DMS53 (cell line): ENCODE measurements around the gene PRR7.

ENCODE experiments used
- DNase-seq: peaks from one replicate; lab custom pipeline; 2025; lab: John Stamatoyannopoulos, UW

The PRR7 gene

DNA sequence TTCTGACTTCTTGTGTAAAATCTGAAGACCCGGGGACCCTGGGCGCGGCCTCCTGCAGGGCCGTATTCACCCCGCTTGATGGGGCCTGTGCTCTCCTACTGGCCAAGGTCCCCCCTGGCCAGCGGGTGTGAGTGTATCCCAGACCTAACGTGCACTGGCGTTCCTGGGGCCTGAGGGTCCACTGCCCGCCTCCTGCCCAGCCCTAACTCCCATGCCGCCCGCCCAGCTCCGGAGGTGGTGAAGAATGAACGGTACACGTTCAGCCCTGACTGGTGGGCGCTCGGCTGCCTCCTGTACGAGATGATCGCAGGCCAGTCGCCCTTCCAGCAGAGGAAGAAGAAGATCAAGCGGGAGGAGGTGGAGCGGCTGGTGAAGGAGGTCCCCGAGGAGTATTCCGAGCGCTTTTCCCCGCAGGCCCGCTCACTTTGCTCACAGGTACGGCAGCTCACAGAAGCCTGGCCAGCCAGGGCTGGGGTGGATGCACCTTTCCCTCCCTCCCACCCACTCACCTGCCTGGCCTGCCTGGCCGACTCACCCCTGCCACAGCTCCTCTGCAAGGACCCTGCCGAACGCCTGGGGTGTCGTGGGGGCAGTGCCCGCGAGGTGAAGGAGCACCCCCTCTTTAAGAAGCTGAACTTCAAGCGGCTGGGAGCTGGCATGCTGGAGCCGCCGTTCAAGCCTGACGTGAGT is 10.6 kb upstream of the PRR7 start:
- DNase-seq = no peak

DNA sequence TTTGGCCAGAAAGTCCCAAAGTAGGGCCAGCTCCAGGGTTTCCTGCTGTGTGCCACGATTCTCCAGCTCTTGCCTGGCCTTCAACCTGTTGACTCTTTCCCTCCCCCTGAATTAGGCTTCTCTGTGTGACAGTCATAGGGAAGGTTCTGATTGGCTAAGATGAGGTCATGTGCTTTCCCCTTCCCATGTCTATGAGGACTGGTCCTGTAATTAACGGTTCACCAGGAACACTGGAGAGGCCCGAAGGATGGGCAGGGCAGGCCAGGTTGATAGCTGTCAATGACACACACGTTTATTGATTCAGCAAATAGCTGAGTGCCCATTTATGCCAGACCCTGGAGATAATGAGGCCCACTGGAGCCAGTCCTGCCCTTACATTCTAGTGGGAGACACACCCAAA is 9.0 kb upstream of the PRR7 start:
- DNase-seq = no peak

DNA sequence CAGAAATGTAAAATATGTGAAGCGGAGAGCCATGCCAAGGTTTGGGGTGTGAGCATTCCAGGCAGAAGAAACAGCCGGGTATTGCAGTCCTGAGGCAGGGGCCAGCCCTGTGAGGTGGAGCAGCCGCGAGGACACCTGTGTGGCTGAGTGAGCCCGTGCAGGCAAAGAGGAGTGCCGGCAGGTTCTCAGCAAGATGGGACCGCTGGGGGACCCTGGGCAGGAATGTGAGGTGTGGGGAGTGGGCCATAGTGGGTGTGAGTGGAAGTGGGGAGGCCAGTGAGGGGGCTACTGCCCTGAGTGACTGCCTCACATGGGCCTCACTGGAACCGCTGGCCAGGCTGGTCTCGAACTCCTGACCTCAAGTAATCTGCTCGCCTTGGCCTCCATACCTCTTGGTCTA is 8.1 kb upstream of the PRR7 start:
- DNase-seq = no peak

DNA sequence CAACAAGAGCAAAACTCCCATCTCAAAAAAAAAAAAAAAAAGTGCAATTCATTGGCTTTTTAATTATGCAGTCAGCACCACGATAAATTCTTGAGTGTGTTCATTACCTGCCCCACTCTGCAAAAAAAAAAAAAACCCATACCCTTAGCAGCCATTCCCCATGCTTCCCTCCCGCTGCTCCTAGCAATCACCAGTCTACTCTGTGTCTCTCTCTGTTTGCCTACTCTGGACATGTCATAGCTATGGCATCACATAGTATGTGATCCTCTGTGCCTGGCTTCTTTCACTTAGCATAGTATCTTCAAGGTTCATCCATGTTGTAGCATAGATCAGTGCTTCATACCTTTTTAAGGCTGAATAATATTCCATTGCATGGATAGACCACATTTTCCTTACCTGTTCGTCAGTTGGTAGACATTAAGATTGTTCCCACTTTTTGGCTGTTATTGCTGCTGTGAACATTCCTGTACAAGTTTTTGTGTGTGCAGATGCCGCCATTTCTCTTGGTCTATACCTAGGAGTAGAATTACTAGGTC is 7.0 kb upstream of the PRR7 start:
- no peak for DNase-seq

DNA sequence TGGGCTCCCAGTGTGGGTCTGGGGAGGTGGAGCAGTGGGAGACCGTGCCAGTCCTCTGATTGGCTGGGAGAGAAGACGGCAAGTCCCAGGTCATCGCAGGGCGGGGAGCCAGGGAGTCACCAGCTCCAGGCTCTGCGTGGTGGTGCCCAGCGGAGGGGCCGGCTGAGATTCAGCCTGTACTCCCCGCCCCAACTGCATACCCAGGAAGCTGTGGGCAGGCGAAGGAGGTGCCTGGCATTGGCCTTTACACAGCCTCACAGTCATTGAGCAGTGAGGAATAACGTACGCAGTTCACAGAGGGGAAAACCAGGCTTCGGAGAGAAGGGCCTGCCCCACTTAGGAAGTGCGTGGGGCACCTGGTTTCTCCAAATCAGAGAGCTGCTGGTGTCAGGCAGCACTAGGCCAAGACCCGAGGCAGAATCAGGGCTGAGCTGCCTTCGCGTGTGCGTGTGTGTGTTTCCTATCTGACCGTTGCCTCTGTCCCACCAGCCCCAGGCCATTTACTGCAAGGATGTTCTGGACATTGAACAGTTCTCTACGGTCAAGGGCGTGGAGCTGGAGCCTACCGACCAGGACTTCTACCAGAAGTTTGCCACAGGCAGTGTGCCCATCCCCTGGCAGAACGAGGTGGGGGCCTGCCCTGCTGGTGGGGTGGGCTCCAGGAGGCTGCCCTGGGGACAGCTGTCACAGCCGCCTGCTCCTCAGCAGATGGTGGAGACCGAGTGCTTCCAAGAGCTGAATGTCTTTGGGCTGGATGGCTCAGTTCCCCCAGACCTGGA is 6.2 kb upstream of the PRR7 start:
- DNase-seq = no peak

DNA sequence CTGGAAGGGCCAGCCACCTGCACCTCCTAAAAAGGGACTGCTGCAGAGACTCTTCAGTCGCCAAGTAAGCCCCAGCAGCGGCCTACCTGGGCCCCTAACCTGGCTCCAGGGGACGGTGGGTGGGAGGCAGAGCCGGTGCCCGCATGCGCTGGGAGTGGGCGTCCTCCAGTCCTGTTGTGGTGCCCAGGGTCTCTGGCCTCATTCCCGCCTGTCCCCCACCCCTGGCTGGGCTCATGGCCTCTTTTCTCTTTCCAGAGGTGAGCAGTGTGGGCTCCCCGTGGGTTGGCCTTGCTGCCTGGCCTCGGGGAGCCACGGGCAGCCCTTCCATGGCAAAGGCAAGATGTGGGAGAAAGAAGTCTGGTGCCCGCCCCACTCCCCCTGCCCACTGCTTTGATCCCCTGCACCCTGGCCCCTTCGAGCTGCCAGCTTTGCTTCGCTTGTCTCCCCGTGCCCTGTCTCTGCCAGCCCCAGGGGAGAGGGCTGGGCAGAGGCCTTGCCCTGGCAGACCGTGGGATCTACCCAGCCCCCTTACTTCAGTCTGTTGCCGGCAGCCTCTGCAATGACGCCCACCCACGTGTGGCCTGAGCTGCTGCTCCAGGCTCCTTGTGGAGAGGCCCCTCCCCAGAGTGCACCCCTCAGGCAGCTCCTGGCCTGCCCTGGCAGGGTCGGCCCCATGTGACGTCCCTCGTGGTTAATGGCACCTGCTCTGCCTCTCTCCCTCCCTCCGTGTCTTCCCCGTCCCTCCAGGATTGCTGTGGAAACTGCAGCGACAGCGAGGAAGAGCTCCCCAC is 5.4 kb upstream of the PRR7 start:
- DNase-seq = no peak

DNA sequence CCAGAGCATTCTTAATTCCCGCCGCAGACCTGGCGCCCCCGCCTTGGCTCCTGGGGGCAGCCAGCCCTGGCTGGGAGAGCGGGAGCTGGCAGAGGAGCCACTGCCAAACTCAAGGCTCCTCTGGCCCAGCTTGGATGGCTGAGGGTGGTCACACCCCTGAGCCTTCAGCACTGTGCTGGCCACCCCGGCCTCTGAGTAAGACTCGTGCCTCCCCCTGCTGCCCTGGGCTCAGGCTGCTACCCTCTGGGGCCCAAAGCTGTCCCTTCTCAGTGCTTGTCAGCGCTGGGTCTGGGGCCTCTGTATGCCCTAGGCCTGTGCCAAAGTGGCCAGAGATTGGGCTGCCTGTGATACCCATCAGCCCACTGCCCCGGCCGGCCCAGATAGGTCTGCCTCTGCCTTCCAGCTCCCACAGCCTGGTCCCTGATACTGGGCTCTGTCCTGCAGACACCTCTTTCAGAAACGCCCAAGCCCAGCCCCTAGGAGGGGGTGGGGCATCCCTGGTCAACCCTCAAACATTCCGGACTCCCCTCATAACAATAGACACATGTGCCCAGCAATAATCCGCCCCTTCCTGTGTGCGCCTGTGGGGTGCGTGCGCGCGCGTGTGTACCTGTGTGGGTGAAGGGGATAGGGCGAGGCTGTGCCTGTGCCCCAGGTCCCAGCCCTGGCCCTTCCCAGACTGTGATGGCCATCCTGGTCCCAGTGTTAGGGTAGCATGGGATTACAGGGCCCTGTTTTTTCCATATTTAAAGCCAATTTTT is 4.4 kb upstream of the PRR7 start:
- DNase-seq = no peak

DNA sequence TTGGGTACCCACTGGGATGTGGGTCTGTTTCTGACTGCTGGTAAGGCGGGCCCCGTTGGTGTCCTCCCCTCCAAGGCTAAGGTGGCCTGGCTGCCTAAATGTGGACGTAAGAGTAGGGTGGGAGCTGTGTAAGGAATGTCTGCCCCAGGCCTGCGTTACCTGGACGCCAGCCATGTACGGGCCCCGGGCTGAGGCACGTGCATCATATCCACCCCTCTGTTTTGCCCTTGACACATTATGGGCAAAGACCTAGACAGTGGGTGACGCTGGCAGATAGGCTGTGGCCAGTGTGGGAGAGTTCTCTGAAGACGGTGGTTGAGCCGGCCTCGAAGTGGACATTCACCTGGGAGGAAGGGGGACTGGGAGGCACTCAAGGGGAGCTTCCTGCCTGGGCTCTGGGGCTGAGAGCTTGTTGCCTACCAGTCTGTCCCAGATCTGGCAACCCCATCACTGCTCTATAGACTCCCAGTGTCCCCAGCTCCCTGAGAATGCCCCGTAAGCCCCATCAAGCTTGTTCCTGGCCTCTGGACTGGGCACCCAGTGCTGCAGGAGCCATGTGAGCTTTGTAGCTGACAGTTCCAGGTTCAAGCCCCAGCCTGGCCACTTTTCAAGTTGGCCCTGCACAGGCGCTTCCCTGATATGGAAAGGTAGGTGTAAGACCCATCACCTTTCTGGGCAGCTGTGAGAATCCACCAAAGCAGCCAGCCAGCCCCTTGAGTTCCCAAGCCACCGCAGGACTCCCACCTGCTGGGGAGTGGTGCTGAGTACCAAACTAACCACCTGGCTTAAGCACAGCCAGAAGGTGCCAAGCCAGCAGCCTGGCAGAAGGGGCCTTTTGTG is 3.2 kb upstream of the PRR7 start:
- DNase-seq = no peak

DNA sequence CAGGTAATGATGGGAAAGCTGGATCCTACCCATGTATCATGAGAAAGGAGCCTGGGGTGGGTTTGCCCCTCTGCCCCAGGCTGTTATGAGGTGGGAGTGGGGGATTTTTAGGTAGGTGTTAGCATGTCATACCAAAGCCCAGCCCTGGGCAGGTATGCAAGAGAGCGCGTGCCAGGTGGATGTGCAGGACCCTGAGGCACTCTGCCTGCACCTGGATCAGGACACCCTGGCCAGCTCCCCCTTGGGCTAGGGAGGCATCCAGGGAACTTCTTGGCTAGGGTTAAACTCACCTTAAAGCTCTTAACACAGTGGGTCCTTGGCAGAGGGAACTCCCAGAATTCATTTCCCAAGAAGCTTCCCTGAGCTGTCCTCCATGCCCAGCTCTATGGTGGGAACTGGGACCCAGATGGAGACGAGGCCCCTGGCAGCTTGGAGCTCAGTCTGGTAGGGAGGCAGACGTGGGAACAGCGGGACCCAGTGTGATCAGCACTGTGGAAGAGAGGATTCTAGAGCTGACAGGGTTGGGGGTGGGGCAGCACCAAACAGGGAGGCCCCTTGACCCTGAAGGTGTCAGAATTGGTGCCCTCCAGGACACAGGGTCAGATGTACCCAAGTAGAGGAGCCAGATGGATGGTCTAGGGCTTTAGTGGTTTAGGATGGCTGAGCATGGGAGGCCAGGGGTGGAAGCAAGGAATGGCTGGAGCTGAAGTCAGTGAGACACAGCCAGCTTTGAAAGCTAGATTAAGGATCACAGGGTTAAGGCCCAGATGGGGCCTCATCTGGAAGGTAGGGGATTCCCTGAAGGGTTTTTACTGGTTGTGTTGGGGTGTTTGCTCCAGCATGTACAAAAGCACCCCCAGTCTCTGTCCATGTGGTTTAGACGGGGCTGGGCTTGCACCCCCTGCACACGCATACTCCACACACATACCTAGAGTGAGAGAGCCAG is 2.2 kb upstream of the PRR7 start:
- DNase-seq = peak; percentile 36

DNA sequence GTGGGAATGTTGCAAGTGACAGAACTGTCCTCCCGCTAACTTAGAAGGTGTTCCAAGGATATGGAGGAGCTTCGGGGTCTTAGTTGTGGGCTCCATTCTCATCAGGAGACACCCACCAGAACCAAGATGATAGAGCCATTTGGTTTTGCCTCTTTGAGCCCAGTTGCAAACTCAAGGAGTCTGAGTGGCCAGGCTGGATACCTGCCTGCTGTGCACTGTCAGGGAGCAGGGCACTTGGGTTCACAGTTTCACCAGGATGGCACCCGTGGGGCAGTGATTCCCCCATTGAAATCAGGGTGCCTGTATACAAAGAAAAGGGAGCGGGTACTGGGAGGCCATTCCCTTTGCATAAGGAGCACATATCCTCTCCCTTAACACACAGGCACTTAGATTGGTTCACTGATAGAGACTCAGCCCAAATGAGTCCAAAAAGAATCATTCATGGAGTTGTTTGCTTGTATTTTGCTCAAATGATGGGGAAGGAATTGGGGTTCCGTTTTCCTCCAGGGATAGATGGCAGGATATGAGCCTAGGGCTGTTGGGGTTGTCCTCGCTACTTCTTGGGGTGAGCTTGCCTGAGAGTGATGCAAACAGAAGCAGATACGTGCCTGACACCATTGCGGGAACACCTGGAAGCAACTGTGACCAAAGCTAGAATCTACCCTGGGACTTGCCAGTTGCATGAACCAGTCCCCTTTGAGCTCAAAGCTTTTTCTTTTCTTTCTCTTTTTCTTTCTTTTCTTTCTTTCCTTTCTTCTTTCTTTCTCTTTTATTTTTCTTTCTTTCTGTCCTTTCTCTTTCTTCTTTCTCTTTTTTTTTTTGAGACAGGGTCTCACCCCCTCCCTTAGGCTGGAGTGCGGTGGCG is 1.3 kb upstream of the PRR7 start:
- DNase-seq = peak; percentile 45

DNA sequence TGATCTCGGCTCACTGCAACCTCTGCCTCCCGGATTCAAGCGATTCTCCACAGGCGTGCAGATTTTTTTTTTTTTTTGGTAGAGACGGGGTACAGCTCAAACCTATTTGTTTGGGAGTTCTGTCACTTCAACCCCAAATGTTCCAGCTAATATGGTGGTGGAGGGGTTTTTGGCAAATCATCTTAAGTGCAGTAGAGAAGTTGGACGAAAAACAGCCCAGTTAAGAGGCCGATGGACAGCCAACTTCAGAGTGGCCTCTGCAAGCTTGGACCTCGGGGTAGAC is 756 bp upstream of the PRR7 start:
- DNase-seq = no peak

DNA sequence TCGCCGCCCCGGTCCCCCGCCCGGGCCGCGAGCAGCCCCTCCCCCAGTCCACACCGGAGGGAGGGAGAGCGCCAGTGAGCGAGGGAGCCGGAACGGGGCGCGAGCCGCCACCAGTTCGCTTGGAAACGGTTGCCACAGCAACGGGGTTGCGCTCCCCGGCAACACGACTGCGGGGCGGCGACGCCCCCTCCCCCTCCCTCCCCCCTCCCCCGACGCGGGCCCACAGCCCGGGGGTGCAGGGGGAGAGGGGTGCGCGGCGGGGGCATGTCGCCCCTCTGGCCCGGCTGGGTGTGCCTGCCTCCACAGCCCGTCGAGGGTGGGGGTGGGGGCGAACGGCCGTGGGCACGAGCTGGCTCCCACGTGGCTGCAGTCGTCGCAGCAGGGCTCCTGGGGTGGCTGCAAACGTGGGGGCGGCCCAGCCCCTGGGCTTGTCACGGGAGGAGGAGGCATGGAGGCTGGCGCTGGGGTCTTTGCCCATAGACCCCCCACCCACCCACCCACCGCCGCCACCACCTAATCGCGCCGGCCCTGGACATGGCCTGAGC is 524 bp downstream of the PRR7 start:
- peak; percentile 89 for DNase-seq

DNA sequence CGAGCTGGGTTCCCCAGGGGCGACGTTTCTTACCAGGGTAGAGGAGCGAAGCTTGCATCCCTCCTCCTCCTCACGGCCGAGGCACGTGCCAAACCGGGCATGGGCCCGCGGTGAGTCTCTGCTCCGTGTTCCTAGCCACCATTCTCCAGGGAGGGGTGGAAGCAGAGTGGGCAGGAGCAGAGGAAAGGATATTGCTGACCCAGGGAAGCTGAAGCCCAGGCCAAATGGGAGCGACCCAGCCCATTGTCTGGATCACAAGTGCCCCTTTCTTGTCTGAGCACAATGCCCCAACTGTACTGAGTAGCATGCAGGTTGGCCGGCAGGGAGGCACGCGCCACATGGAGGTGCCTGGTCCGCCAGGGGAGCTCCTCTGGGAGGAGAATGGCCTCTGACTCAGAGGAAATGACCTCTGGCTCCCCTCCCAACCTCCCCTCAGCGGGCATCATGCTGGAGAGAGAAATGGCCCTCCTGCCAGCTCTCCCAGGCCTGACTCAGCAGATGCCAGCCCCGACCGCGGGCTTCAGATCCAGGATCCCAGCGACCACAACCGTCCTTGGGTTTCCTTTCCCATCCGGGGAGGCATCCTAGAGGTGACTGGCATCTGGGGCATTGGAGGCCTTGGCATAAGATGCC is 1.1 kb downstream of the PRR7 start:
- DNase-seq = peak; percentile 89

DNA sequence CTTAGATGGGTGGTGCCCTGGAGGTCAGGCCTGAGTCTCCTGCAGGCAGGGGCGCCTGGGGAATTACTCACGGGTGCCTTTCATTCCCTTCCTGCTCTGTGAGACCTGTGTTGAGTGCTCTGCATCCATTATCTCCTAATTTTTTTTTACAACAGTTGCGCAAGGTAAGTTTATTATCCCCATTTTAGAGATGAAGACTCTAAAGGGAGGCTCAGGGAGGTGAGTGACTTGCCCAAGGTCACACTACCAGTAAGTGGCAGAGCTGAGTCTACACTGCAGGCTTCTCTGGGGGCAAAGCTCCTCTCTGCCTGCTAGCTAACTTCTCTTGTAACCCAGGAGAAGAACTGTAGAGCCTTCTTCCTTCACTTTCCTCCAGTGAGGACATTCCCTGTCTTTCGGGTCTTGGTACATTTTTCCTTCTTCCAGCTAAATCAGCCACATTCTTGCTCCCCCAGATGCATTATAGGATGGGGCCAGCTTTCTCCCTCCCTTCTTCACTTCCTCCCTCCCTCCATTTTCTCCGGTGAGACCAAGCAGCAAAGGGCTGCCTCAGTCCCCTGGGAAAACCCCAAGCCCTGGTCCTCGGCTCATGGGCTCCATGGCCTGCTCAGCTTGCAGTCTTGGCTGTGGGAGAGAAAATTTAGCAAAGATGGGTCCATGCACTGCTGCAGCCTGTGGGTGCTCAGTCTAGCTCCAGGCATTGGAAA is 1.8 kb downstream of the PRR7 start:
- no peak for DNase-seq

DNA sequence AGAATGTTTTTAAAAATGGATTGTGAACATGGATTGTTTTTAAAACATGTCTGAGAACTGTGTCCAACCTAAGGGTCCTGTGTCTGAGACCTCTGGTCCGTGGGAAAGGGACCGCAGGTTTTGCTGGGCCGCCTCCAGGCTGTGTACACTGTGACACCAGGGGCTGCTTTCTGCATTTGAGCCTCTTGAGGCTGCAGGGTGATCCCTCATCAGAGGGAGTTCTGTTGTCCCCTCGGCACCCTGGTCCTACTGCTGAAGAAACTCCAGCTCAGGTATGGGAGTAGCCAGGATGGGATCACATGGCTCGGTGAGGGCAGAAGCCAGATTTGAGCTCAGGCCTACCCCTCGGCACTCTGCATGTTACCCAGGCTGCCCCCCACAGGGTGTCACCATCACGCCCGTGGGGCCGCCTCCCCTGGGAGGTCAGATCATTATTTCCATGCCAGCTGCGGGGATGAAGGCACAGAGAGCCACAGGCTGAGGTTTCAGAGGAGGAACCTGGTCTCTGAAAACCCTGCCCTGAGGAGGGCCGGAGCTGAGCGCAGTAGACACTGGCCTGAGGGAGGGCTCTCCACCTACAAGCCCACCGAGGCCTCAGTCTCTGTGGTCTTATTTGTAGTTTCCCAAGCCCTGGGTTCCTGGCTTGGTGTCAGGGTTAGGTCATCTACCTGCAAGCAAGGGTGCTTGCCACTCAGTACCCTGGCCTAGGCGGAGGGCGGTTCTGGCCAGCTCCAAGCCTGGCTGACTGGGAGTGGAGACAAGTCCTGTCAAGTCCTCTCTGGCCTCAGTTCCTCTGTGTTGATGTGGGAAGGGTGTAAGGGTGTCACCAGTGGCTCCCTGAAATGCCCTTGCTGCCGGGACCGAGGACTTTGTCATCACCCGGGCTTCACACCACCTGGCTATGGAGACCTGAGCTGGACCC is 2.8 kb downstream of the PRR7 start:
- DNase-seq = no peak

DNA sequence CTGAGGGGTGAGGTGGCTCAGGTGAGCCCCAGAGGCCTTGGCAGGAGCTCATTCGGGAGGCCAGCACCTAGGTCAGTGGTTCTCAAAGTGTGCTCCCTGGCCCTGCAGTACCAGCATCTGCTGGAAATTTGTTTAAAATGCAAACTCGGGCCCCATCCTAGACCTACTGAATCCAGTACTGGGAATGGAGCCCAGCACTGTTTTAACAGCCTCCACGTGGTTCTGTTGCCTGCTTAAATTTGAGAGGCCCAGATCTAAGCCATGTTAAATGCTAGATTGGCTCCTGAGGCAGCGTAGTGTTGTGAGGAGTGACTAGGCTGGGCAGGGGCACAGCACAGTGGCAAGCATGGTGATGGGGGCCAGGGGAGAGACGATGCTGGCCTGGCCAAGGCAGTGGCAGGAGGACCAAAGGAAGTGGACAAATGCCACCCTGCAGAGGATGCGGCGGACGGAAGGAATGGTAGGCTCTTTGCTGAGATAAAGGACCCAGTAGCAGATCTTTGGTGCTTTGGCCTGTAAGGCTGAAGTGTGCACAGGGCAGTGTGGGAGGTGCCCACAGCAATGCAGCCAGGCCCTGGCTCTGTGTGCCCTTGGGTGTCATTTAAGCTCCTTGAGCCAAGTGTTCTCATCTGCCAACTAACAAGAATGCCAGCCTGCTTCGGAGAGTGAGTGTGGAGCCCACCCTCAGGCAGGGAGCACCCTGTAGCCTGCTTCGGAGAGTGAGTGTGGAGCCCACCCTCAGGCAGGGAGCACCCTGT is 4.2 kb downstream of the PRR7 start:
- no peak for DNase-seq
